C4-2B (cell line): ENCODE measurements around the gene RIMS1.

Experiments
- H3K27ac ChIP-seq: fragments of 450-650 bp; 2 replicates; pipeline ENCODE4 v1.5.1; 2017
- CTCF ChIP-seq: fragments of 450-650 bp; conservative IDR thresholded peaks from 2 replicates; pipeline ENCODE4 v1.5.1; 2017; ENCODE audit warnings: mild to moderate bottlenecking
- ZFX ChIP-seq: fragments of 450-650 bp; IDR thresholded peaks from 2 replicates; pipeline ENCODE4 v1.6.1; 2017

The RIMS1 gene

GRCh38 chr6:72424476-72424875 lies 538.1 kb downstream of the RIMS1 start:
- no peak for TF ChIP-seq ZFX
- no peak for TF ChIP-seq CTCF
- no peak overlapping the region for H3K27ac ChIP-seq

- no peak overlapping the region for H3K27ac ChIP-seq
- TF ChIP-seq ZFX, result no peak
- no peak for TF ChIP-seq CTCF
Measured at GRCh38 chr6:72425003-72425681, 538.8 kb downstream of the RIMS1 start.

- TF ChIP-seq ZFX, result no peak
- no peak for TF ChIP-seq CTCF
- no peak overlapping the region for H3K27ac ChIP-seq
Measured at GRCh38 chr6:72440611-72441010, 554.3 kb downstream of the RIMS1 start.

GRCh38 chr6:72446430-72446829 lies 560.1 kb downstream of the RIMS1 start:
- no peak overlapping the region for H3K27ac ChIP-seq
- TF ChIP-seq ZFX (no peak), CTCF (no peak)
